Prostate gland (tissue), 2 donors: ENCODE results near the gene RGS9.

Source experiments
- POLR2A ChIP-seq: fragments of 450-650 bp; IDR thresholded peaks from one replicate; pipeline ENCODE4 v1.6.1; 2016; ENCODE audit warnings: antibody characterized with exemption, mild to moderate bottlenecking
- POLR2AphosphoS5 ChIP-seq: sonication (generic); formaldehyde crosslinking; IDR thresholded peaks from one replicate; pipeline ENCODE4 v1.6.1; 2017; ENCODE audit warnings: antibody characterized with exemption
- TF ChIP-seq, protein P1 (sequence below), 4 experiments: fragments of 200-600 bp in 2 of 4; fragments of 450-650 bp in 2 of 4; sonication (generic) in 2 of 4; IDR thresholded peaks; 1 replicate in 3 of 4; 2 replicates in 1 of 4; pipeline ENCODE4 v1.5.1; 2016 to 2019; ENCODE audit warnings: antibody characterized with exemption in 4 of 4, mild to moderate bottlenecking in 2 of 4, moderate library complexity in 2 of 4

GRCh38 chr17:65123757-65124675 lies 13.2 kb upstream of the RGS9 start:
- TF ChIP-seq, protein P1, sequence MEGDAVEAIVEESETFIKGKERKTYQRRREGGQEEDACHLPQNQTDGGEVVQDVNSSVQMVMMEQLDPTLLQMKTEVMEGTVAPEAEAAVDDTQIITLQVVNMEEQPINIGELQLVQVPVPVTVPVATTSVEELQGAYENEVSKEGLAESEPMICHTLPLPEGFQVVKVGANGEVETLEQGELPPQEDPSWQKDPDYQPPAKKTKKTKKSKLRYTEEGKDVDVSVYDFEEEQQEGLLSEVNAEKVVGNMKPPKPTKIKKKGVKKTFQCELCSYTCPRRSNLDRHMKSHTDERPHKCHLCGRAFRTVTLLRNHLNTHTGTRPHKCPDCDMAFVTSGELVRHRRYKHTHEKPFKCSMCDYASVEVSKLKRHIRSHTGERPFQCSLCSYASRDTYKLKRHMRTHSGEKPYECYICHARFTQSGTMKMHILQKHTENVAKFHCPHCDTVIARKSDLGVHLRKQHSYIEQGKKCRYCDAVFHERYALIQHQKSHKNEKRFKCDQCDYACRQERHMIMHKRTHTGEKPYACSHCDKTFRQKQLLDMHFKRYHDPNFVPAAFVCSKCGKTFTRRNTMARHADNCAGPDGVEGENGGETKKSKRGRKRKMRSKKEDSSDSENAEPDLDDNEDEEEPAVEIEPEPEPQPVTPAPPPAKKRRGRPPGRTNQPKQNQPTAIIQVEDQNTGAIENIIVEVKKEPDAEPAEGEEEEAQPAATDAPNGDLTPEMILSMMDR (IDR thresholded peaks at IDR 0.05) = no peak
- TF ChIP-seq POLR2A = no peak
- no peak for TF ChIP-seq POLR2AphosphoS5
